GM23248 (cell line): ENCODE data around the gene OR2J3. TPM values are rescaled to one million over a fixed set of nuclear protein-coding genes. Genes with fewer than 3 reads are reported as not detected.

ENCODE experiments used
- DNase-seq: peaks from one replicate; pipeline ENCODE4 v3.0.0-alpha.2; 2015
- H2AFZ ChIP-seq: fragments of 200-600 bp; sonication (generic); 2 replicates; pipeline ENCODE4 v1.6.1; 2016; ENCODE audit warnings: antibody characterized with exemption
- H3F3A ChIP-seq: fragments of 200-600 bp; sonication (generic); 2 replicates; pipeline ENCODE4 v1.6.1; 2016; ENCODE audit warnings: mild to moderate bottlenecking, antibody characterized with exemption, mixed run types; ENCODE audit not compliant: insufficient read depth
- H3K27ac ChIP-seq: fragments of 200-600 bp; sonication (generic); 2 replicates; pipeline ENCODE4 v1.5.1; 2016; ENCODE audit warnings: mild to moderate bottlenecking
- H3K27me3 ChIP-seq: fragments of 200-600 bp; sonication (generic); replicated peaks from 2 replicates; pipeline ENCODE4 v1.6.1; 2016; ENCODE audit warnings: mild to moderate bottlenecking; ENCODE audit not compliant: insufficient read depth
- H3K36me3 ChIP-seq: fragments of 200-600 bp; sonication (generic); 2 replicates; pipeline ENCODE4 v1.6.1; 2016; ENCODE audit warnings: low read depth, mild to moderate bottlenecking
- H3K4me1 ChIP-seq: fragments of 200-600 bp; sonication (generic); 2 replicates; pipeline ENCODE4 v1.6.1; 2016; ENCODE audit warnings: mild to moderate bottlenecking; ENCODE audit not compliant: insufficient read depth
- H3K4me2 ChIP-seq: fragments of 200-600 bp; sonication (generic); one replicate; pipeline ENCODE4 v1.6.1; 2016; ENCODE audit warnings: mild to moderate bottlenecking; ENCODE audit not compliant: unreplicated experiment
- H3K4me3 ChIP-seq: fragments of 200-600 bp; sonication (generic); 2 replicates; pipeline ENCODE4 v1.5.1; 2016; ENCODE audit warnings: mild to moderate bottlenecking
- H3K79me2 ChIP-seq: fragments of 200-600 bp; sonication (generic); 2 replicates; pipeline ENCODE4 v1.6.1; 2016; ENCODE audit warnings: mild to moderate bottlenecking; ENCODE audit not compliant: insufficient read depth
- H3K9ac ChIP-seq: fragments of 200-600 bp; sonication (generic); 2 replicates; pipeline ENCODE4 v1.6.1; 2016; ENCODE audit warnings: mild to moderate bottlenecking
- H3K9me2 ChIP-seq: fragments of 200-600 bp; sonication (generic); 2 replicates; pipeline ENCODE4 v1.6.1; 2016; ENCODE audit warnings: mixed run types, mild to moderate bottlenecking, moderate library complexity; ENCODE audit not compliant: insufficient read depth
- H3K9me3 ChIP-seq: fragments of 200-600 bp; sonication (generic); one replicate; pipeline ENCODE4 v1.6.1; 2017; ENCODE audit warnings: low read depth
- H4K20me1 ChIP-seq: fragments of 200-600 bp; sonication (generic); 2 replicates; pipeline ENCODE4 v1.6.0; 2016; ENCODE audit not compliant: insufficient read depth
- EZH2 ChIP-seq: fragments of 200-600 bp; sonication (generic); IDR thresholded peaks from 2 replicates; pipeline ENCODE4 v1.6.1; 2018; ENCODE audit warnings: antibody characterized with exemption, mild to moderate bottlenecking; ENCODE audit not compliant: insufficient read depth, poor library complexity, severe bottlenecking
- EZH2phosphoT487 ChIP-seq: fragments of 200-600 bp; sonication (generic); IDR thresholded peaks from 2 replicates; pipeline ENCODE4 v1.6.1; 2018; ENCODE audit warnings: antibody characterized with exemption, moderate library complexity, mild to moderate bottlenecking, low read depth; ENCODE audit not compliant: insufficient read depth
- WGBS, 2 experiments: methylation state at CpG; one replicate each; pipeline ENCODE4 v1.1.6; 2015 to 2017; ENCODE audit warnings: low lambda C conversion rate in 2 of 2, low coverage in 1 of 2; ENCODE audit errors: missing lambda C conversion rate in 2 of 2; 5-methylcytosine and 5-hydroxymethylcytosine counted together
- in situ Hi-C: fragments of 300-500 bp; cut with MboI; formaldehyde crosslinking; loops from 2 replicates; pipeline ENCODE4 v1.15.0; 2020
- polyA plus RNA-seq: library from polyadenylated mRNA; unstranded; fragments of >200 nt; fragmentation: Nextera tagmentation; extraction: Ambion mirVana; gene quantifications from 2 replicates; pipeline ENCODE4 v1.2.1, GENCODE V29; 2016
- total RNA-seq: library from RNA; depleted of rRNA; stranded (reverse); fragments of >200 nt; shearing (Covaris generic); gene quantifications from 2 replicates; pipeline ENCODE4 v1.2.3, GENCODE V29; 2014; rRNA removed

The OR2J3 gene
- total RNA-seq (not detected in 2 replicates), polyA plus RNA-seq (not detected in 2 replicates)

- Histone ChIP-seq H3K4me1 (no peaks in the 10 kb centered on the region), H3K79me2 (no peaks in the 10 kb centered on the region), H3K4me3 (no peak within 1 kb of the TSS), H3K36me3 (no peaks in the 10 kb centered on the region), H3K27me3 (no peaks in the 10 kb centered on the region), H2AFZ (no peak within 1 kb of the TSS), H4K20me1 (no peaks in the 10 kb centered on the region), H3K9me2 (no peaks in the 10 kb centered on the region), H3K9ac (no peak within 1 kb of the TSS), H3K9me3 (no peaks in the 10 kb centered on the region), H3F3A (no peaks in the 10 kb centered on the region), H3K4me2 (no peak within 1 kb of the TSS), H3K27ac (no peak within 1 kb of the TSS)
- 7 to 16% methylated on average over 1 of the region's 1 CpG for WGBS, 2 experiments
- TF ChIP-seq EZH2phosphoT487 (no peak), EZH2 (no peak)
- in situ Hi-C loops = no loop called here
- DNase-seq = no peak
These were observed at the start of gene OR2J3 for GRCh38 chr6:29107758-29108157. OR2J3 (plus strand) TSS chr6:29108058; CDS start chr6:29111891, 3,833 bp downstream.

- TF ChIP-seq EZH2phosphoT487 = no peak
- TF ChIP-seq EZH2 = no peak
- DNase-seq = peak; percentile 55
- Histone ChIP-seq H3K9me3 (peaks cover 3% of the 10 kb centered on the region), H3K9ac (no peak overlapping the region), H3K4me2 (no peak overlapping the region), H3K79me2 (no peaks in the 10 kb centered on the region), H3K4me3 (no peak overlapping the region), H3K27me3 (no peaks in the 10 kb centered on the region), H3F3A (no peaks in the 10 kb centered on the region), H4K20me1 (no peaks in the 10 kb centered on the region), H3K4me1 (no peaks in the 10 kb centered on the region), H3K9me2 (no peaks in the 10 kb centered on the region), H2AFZ (no peak overlapping the region), H3K36me3 (no peaks in the 10 kb centered on the region), H3K27ac (no peak overlapping the region)
- 18% methylated on average over 9 of the region's 9 CpGs for WGBS, 2 experiments
- in situ Hi-C loops = no loop called here
These were observed 35.8 kb upstream of the OR2J3 start for GRCh38 chr6:29071831-29072723.

- Histone ChIP-seq H3K4me2 (no peak overlapping the region), H3K79me2 (no peaks in the 10 kb centered on the region), H3K27ac (no peak overlapping the region), H2AFZ (no peak overlapping the region), H3K36me3 (no peaks in the 10 kb centered on the region), H3K9me3 (no peaks in the 10 kb centered on the region), H4K20me1 (no peaks in the 10 kb centered on the region), H3K4me1 (no peaks in the 10 kb centered on the region), H3K4me3 (no peak overlapping the region), H3K9me2 (no peaks in the 10 kb centered on the region), H3F3A (no peaks in the 10 kb centered on the region), H3K27me3 (no peaks in the 10 kb centered on the region), H3K9ac (no peak overlapping the region)
- in situ Hi-C loops = no loop called here
- TF ChIP-seq EZH2phosphoT487 (no peak), EZH2 (no peak)
- 23 to 25% methylated on average over 1 of the region's 1 CpG for WGBS, 2 experiments
- DNase-seq = no peak
These were observed 28.7 kb upstream of the OR2J3 start for GRCh38 chr6:29079203-29079602.

GRCh38 chr6:29081312-29081711 lies 26.5 kb upstream of the OR2J3 start:
- H3K27me3 ChIP-seq = no peaks in the 10 kb centered on the region
- H3K9me3 ChIP-seq = no peaks in the 10 kb centered on the region
- TF ChIP-seq EZH2phosphoT487 = no peak
- no peak for TF ChIP-seq EZH2
- H3K4me2 ChIP-seq = no peak overlapping the region
- in situ Hi-C loops = no loop called here
- H4K20me1 ChIP-seq = no peaks in the 10 kb centered on the region
- no peak for DNase-seq
- H3K79me2 ChIP-seq = no peaks in the 10 kb centered on the region
- H3K4me3 ChIP-seq = no peak overlapping the region
- H3K27ac ChIP-seq = no peak overlapping the region
- H2AFZ ChIP-seq = no peak overlapping the region
- no peaks in the 10 kb centered on the region for H3F3A ChIP-seq
- no peak overlapping the region for H3K9ac ChIP-seq
- no peaks in the 10 kb centered on the region for H3K4me1 ChIP-seq
- H3K9me2 ChIP-seq = no peaks in the 10 kb centered on the region
- H3K36me3 ChIP-seq = no peaks in the 10 kb centered on the region
